ENCODE results near the gene GDPD4. TPM values are rescaled to one million over a fixed set of nuclear protein-coding genes. Genes with fewer than 3 reads are reported as not detected.

The GDPD4 gene
- total and polyA plus RNA-seq, 10 of the 15 experiments (the other 5 are each of a cell fraction or from before 2014, with no cell fraction given), result 0.23 TPM; not detected in 9

DNA sequence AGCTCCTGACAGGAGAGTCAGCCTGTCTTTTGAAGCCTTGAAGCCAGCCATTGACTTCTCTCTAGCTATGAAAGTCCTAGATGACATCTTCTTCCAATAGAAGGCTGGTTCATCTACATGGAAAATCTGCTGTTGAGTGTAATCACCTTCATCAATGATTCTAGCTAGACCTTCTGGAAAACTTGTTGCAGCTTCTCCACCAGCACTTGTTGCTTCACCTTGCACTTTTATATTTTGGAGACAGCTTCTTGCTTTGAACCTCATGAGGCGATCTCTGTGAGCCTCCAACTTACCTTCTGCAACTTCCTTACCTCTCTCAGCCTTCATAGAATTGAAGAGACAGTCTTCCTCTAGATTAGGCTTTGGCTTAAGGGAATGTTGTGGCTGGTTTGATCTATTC is 115.2 kb downstream of the GDPD4 start:
- TF ChIP-seq PML (IDR thresholded peaks at IDR 0.05; ENCODE audit: low read length) (no peak), MTA3 (IDR thresholded peaks at IDR 0.05; ENCODE audit: borderline replicate concordance, low read length) (no peak), CHD2 (IDR thresholded peaks at IDR 0.05; ENCODE audit: borderline replicate concordance, low read depth, low read length) (no peak), ZZZ3 (IDR thresholded peaks at IDR 0.05; ENCODE audit: control insufficient read depth, insufficient read length, low read depth) (no peak)
- TF ChIP-seq, protein P1, sequence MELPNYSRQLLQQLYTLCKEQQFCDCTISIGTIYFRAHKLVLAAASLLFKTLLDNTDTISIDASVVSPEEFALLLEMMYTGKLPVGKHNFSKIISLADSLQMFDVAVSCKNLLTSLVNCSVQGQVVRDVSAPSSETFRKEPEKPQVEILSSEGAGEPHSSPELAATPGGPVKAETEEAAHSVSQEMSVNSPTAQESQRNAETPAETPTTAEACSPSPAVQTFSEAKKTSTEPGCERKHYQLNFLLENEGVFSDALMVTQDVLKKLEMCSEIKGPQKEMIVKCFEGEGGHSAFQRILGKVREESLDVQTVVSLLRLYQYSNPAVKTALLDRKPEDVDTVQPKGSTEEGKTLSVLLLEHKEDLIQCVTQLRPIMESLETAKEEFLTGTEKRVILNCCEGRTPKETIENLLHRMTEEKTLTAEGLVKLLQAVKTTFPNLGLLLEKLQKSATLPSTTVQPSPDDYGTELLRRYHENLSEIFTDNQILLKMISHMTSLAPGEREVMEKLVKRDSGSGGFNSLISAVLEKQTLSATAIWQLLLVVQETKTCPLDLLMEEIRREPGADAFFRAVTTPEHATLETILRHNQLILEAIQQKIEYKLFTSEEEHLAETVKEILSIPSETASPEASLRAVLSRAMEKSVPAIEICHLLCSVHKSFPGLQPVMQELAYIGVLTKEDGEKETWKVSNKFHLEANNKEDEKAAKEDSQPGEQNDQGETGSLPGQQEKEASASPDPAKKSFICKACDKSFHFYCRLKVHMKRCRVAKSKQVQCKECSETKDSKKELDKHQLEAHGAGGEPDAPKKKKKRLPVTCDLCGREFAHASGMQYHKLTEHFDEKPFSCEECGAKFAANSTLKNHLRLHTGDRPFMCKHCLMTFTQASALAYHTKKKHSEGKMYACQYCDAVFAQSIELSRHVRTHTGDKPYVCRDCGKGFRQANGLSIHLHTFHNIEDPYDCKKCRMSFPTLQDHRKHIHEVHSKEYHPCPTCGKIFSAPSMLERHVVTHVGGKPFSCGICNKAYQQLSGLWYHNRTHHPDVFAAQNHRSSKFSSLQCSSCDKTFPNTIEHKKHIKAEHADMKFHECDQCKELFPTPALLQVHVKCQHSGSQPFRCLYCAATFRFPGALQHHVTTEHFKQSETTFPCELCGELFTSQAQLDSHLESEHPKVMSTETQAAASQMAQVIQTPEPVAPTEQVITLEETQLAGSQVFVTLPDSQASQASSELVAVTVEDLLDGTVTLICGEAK (IDR thresholded peaks at IDR 0.05; ENCODE audit: borderline replicate concordance), result no peak
- WGBS (ENCODE audit: insufficient coverage, insufficient replicate concordance, low lambda C conversion rate, missing lambda C conversion rate), result 11% methylated on average over 1 of the region's 1 CpG
- POLR2A ChIA-PET, result no interaction called here
- H4K20me1 ChIP-seq (ENCODE audit: control insufficient read depth, insufficient read depth), result no peaks in the 10 kb centered on the region
- H3K27me3 ChIP-seq (replicated peaks in 1 of 2; ENCODE audit: control insufficient read depth in 2 of 2, insufficient read depth in 2 of 2, low read length in 1 of 2), result peaks cover 0 to 4% of the 10 kb centered on the region in 2 experiments; a peak in 2 of 4 replicates
- no peak for FAIRE-seq
- H3K36me3 ChIP-seq (ENCODE audit: control insufficient read depth in 2 of 2, insufficient read depth in 2 of 2, low read length in 1 of 2), result no peaks in the 10 kb centered on the region
- no peaks in the 10 kb centered on the region for H3K9me3 ChIP-seq (replicated peaks; ENCODE audit: control insufficient read depth, insufficient read depth, low read length)
- no peak overlapping the region for H2AFZ ChIP-seq (ENCODE audit: control insufficient read depth, low read depth, low read length)
- no peaks in the 10 kb centered on the region for H3K4me1 ChIP-seq (ENCODE audit: control insufficient read depth, insufficient read depth, low read length)
- no peak overlapping the region for H3K4me2 ChIP-seq (ENCODE audit: control insufficient read depth, insufficient read depth)
- H3K79me2 ChIP-seq (ENCODE audit: control insufficient read depth, insufficient read depth, low read length), result no peaks in the 10 kb centered on the region
- SMC1A ChIA-PET (ENCODE audit: uncharacterized antibody, unreplicated experiment), result interaction anchor here (0.9 to 3.6 kb wide), 7 partner anchors 9 to 432 kb away, joined by 3 to 20 read pairs (median 3); partner anchors contain the start of gene MYO7A
- RAD21 ChIA-PET (ENCODE audit: unreplicated experiment), result interaction anchor here (1.2 to 1.3 kb wide), 2 partner anchors 9 to 59 kb away, joined by 3 to 5 read pairs; no protein-coding TSS in a partner anchor
- intact Hi-C loops (cut with micrococcal nuclease; ENCODE audit: unreplicated experiment) (loop anchor here (5.0 kb wide), 1 partner anchor 139 kb away; no protein-coding TSS in a partner anchor), in situ Hi-C loops (cut with MboI) (no loop called here)
- no peak for ATAC-seq
- CTCF ChIA-PET, result interaction anchor here (0.6 to 4.3 kb wide), 9 partner anchors 10 to 689 kb away, joined by 3 to 50 read pairs (median 4); partner anchors contain the start of gene MYO7A
- no TSS peak for BruUV-seq (replicated peaks)
- no peak overlapping the region for H3K9ac ChIP-seq (ENCODE audit: control insufficient read depth, insufficient read depth, low read length)
- H3K27ac ChIP-seq (ENCODE audit: control insufficient read depth, insufficient read depth), result no peak overlapping the region
- H3K4me3 ChIP-seq, result no peak overlapping the region
- no peak for DNase-seq (ENCODE audit: low read depth, low spot score)

All from GM12878 (cell line).